ENCODE measurements around the gene PTPRF. TPM values are rescaled to one million over a fixed set of nuclear protein-coding genes. Genes with fewer than 3 reads are reported as not detected.
A peak's percentile ranks its signal among the peaks of the same experiment; 100 is the strongest.
"Not testable (repeated sequence)": the region's sequence is repeated elsewhere in the genome, so short reads cannot be mapped to it uniquely, and the experiment has no call there.

Gene PTPRF
- total RNA-seq, 1 donor from 2014 or later = 10.4 TPM

DNA sequence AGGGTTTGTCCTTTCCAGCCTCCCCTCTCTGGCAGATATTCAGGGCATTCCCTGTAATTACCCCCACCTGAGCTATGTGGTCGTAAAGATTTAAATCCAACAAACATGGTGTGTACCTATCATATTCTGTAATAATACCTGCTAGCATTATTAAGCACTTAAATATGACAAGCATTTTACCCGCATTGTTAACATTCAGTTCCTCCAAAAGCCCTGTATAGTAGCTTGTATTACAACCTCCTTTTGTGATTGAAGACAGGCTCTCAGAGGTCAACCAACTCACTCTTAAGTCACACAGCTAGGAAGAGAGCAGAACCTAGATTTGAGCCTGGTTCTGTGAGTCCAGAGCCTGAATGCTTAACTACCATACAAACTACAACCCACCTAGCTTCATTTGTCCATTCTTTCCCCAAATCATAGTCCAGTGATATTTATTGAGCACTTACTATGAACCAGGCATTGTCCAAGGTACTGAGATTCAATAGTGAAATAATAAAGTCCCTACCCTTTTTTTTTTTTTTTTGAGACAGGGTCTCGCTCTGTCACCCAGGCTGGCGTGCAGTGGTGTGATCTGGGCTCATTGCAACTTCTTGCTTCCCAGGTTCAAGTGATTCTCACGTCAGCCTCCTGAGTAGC is 105.4 kb downstream of the PTPRF start:
- Histone ChIP-seq H3K27me3 (ENCODE audit: control insufficient read depth in 3 of 3, insufficient read depth in 3 of 3, low read length in 3 of 3) (no peaks in the 10 kb centered on the region), H3K27ac (ENCODE audit: low read depth, low read length) (no peak overlapping the region), H3K4me1 (ENCODE audit: control insufficient read depth in 3 of 3, insufficient read depth in 3 of 3, low read length in 3 of 3) (no peaks in the 10 kb centered on the region), H3K9me3 (ENCODE audit: control insufficient read depth in 3 of 3, low read length in 3 of 3) (no peaks in the 10 kb centered on the region), H3K36me3 (ENCODE audit: control insufficient read depth in 3 of 3, insufficient read depth in 3 of 3, low read length in 3 of 3) (no peaks in the 10 kb centered on the region), H3K4me3 (ENCODE audit: low read length in 3 of 3) (no peak overlapping the region), H3K9ac (ENCODE audit: low read depth in 1 of 3, low read length in 3 of 3) (no peak overlapping the region)

- Histone ChIP-seq H3K9me3 (ENCODE audit: control insufficient read depth in 3 of 3, low read length in 3 of 3) (no peaks in the 10 kb centered on the region), H3K27ac (ENCODE audit: low read depth, low read length) (no peak overlapping the region), H3K4me3 (ENCODE audit: low read length in 3 of 3) (no peak overlapping the region), H3K36me3 (ENCODE audit: control insufficient read depth in 3 of 3, insufficient read depth in 3 of 3, low read length in 3 of 3) (no peaks in the 10 kb centered on the region), H3K4me1 (ENCODE audit: control insufficient read depth in 3 of 3, insufficient read depth in 3 of 3, low read length in 3 of 3) (no peaks in the 10 kb centered on the region), H3K27me3 (ENCODE audit: control insufficient read depth in 3 of 3, insufficient read depth in 3 of 3, low read length in 3 of 3) (no peaks in the 10 kb centered on the region), H3K9ac (ENCODE audit: low read depth in 1 of 3, low read length in 3 of 3) (no peak overlapping the region)
These were observed 106.6 kb downstream of the PTPRF start for GRCh38 chr1:43637267-43637666.

- not testable (repeated sequence) for H3K36me3 ChIP-seq (ENCODE audit: control insufficient read depth in 3 of 3, insufficient read depth in 3 of 3, low read length in 3 of 3); H3K27ac ChIP-seq (ENCODE audit: low read depth, low read length); H3K4me1 ChIP-seq (ENCODE audit: control insufficient read depth in 3 of 3, insufficient read depth in 3 of 3, low read length in 3 of 3)
These were observed 107.7 kb downstream of the PTPRF start for GRCh38 chr1:43638381-43638780.

GRCh38 chr1:43639976-43640794 is 109.5 kb downstream of the PTPRF start:
- no peak overlapping the region for H3K9ac ChIP-seq (ENCODE audit: low read depth in 1 of 3, low read length in 3 of 3)
- H3K4me1 ChIP-seq (ENCODE audit: control insufficient read depth in 3 of 3, insufficient read depth in 3 of 3, low read length in 3 of 3) = no peaks in the 10 kb centered on the region
- H3K27me3 ChIP-seq (ENCODE audit: control insufficient read depth in 3 of 3, insufficient read depth in 3 of 3, low read length in 3 of 3) = peaks cover 0 to 4% (median 0%) of the 10 kb centered on the region in 3 donors
- no peaks in the 10 kb centered on the region for H3K36me3 ChIP-seq (ENCODE audit: control insufficient read depth in 3 of 3, insufficient read depth in 3 of 3, low read length in 3 of 3)
- no peaks in the 10 kb centered on the region for H3K9me3 ChIP-seq (ENCODE audit: control insufficient read depth in 3 of 3, low read length in 3 of 3)
- no peak overlapping the region for H3K27ac ChIP-seq (ENCODE audit: low read depth, low read length)
- H3K4me3 ChIP-seq (ENCODE audit: low read length in 3 of 3) = no peak overlapping the region

More at GRCh38 chr1:43638381-43638780, 107.7 kb downstream of the PTPRF start:
- not testable (repeated sequence) for H3K27me3 ChIP-seq (ENCODE audit: control insufficient read depth in 3 of 3, insufficient read depth in 3 of 3, low read length in 3 of 3); H3K9ac ChIP-seq (ENCODE audit: low read depth in 1 of 3, low read length in 3 of 3); H3K9me3 ChIP-seq (ENCODE audit: control insufficient read depth in 3 of 3, low read length in 3 of 3); H3K4me3 ChIP-seq (ENCODE audit: low read length in 3 of 3)

DNA sequence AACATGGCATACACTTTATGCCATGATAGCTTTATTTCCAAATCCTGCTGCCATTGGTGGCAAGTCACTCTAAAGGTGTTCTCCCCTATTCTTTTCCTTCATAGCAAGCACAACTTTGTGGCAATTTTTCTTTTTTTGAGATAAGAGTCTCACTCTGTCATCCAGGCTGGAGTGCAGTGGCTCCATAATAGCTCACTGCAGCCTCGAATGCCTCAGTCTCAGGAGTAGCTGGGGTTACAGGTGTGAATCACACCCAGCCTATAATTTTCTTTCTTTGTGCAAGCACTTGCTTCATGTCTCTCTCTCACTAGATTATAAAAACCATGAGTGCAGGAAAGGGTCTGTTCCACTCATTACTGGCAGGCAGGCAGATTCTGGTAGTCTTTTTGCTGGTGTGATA is 113.9 kb downstream of the PTPRF start:
- no peak overlapping the region for H3K27ac ChIP-seq (ENCODE audit: low read depth, low read length)
- no peaks in the 10 kb centered on the region for H3K9me3 ChIP-seq (ENCODE audit: control insufficient read depth in 3 of 3, low read length in 3 of 3)
- H3K27me3 ChIP-seq (ENCODE audit: control insufficient read depth in 3 of 3, insufficient read depth in 3 of 3, low read length in 3 of 3) = peaks cover 0 to 4% (median 0%) of the 10 kb centered on the region in 3 donors
- H3K4me1 ChIP-seq (ENCODE audit: control insufficient read depth in 3 of 3, insufficient read depth in 3 of 3, low read length in 3 of 3) = peaks cover 0 to 3% (median 0%) of the 10 kb centered on the region in 3 donors
- no peak overlapping the region for H3K9ac ChIP-seq (ENCODE audit: low read depth in 1 of 3, low read length in 3 of 3)
- H3K36me3 ChIP-seq (ENCODE audit: control insufficient read depth in 3 of 3, insufficient read depth in 3 of 3, low read length in 3 of 3) = no peaks in the 10 kb centered on the region
- no peak overlapping the region for H3K4me3 ChIP-seq (ENCODE audit: low read length in 3 of 3)

GRCh38 chr1:43645461-43645860 is 114.8 kb downstream of the PTPRF start:
- H3K4me3 ChIP-seq (ENCODE audit: low read length in 3 of 3) = no peak overlapping the region
- H3K4me1 ChIP-seq (ENCODE audit: control insufficient read depth in 3 of 3, insufficient read depth in 3 of 3, low read length in 3 of 3) = peaks cover 0 to 4% (median under 1%) of the 10 kb centered on the region in 3 donors
- H3K27ac ChIP-seq (ENCODE audit: low read depth, low read length) = no peak overlapping the region
- no peak overlapping the region for H3K9ac ChIP-seq (ENCODE audit: low read depth in 1 of 3, low read length in 3 of 3)
- H3K27me3 ChIP-seq (ENCODE audit: control insufficient read depth in 3 of 3, insufficient read depth in 3 of 3, low read length in 3 of 3) = peaks cover 0 to 4% (median 0%) of the 10 kb centered on the region in 3 donors
- H3K9me3 ChIP-seq (ENCODE audit: control insufficient read depth in 3 of 3, low read length in 3 of 3) = no peaks in the 10 kb centered on the region
- no peaks in the 10 kb centered on the region for H3K36me3 ChIP-seq (ENCODE audit: control insufficient read depth in 3 of 3, insufficient read depth in 3 of 3, low read length in 3 of 3)

- H3K9ac ChIP-seq (ENCODE audit: low read depth in 1 of 3, low read length in 3 of 3); H3K4me3 ChIP-seq (ENCODE audit: low read length in 3 of 3); H3K27me3 ChIP-seq (ENCODE audit: control insufficient read depth in 3 of 3, insufficient read depth in 3 of 3, low read length in 3 of 3); H3K36me3 ChIP-seq (ENCODE audit: control insufficient read depth in 3 of 3, insufficient read depth in 3 of 3, low read length in 3 of 3); H3K27ac ChIP-seq (ENCODE audit: low read depth, low read length); H3K9me3 ChIP-seq (ENCODE audit: control insufficient read depth in 3 of 3, low read length in 3 of 3): not testable (repeated sequence)
- peaks cover 11 to 20% (median 17%) of the 10 kb centered on the region in 3 donors for H3K4me1 ChIP-seq (ENCODE audit: control insufficient read depth in 3 of 3, insufficient read depth in 3 of 3, low read length in 3 of 3)
These were observed 116.6 kb downstream of the PTPRF start for GRCh38 chr1:43647331-43647730.

- Histone ChIP-seq H3K27me3 (ENCODE audit: control insufficient read depth in 3 of 3, insufficient read depth in 3 of 3, low read length in 3 of 3) (peaks cover 0 to 4% (median 0%) of the 10 kb centered on the region in 3 donors), H3K4me1 (ENCODE audit: control insufficient read depth in 3 of 3, insufficient read depth in 3 of 3, low read length in 3 of 3) (peaks cover 11 to 20% (median 17%) of the 10 kb centered on the region in 3 donors), H3K9me3 (ENCODE audit: control insufficient read depth in 3 of 3, low read length in 3 of 3) (no peaks in the 10 kb centered on the region), H3K4me3 (ENCODE audit: low read length in 3 of 3) (no peak overlapping the region), H3K27ac (ENCODE audit: low read depth, low read length) (no peak overlapping the region), H3K36me3 (ENCODE audit: control insufficient read depth in 3 of 3, insufficient read depth in 3 of 3, low read length in 3 of 3) (peaks cover 3 to 4% (median 4%) of the 10 kb centered on the region in 3 donors), H3K9ac (ENCODE audit: low read depth in 1 of 3, low read length in 3 of 3) (no peak overlapping the region)
These were observed 117.7 kb downstream of the PTPRF start for GRCh38 chr1:43648221-43648847.

GRCh38 chr1:43648876-43649477 is 118.3 kb downstream of the PTPRF start:
- Histone ChIP-seq H3K9ac (ENCODE audit: low read depth in 1 of 3, low read length in 3 of 3) (peak overlapping the region; percentile 87 to 92 (median 91)), H3K9me3 (ENCODE audit: control insufficient read depth in 3 of 3, low read length in 3 of 3) (no peaks in the 10 kb centered on the region)

More at GRCh38 chr1:43648876-43649477, 118.3 kb downstream of the PTPRF start:
- Histone ChIP-seq H3K27ac (ENCODE audit: low read depth, low read length) (peak overlapping the region; percentile 96), H3K36me3 (ENCODE audit: control insufficient read depth in 3 of 3, insufficient read depth in 3 of 3, low read length in 3 of 3) (peaks cover 7 to 10% (median 9%) of the 10 kb centered on the region in 3 donors), H3K4me1 (ENCODE audit: control insufficient read depth in 3 of 3, insufficient read depth in 3 of 3, low read length in 3 of 3) (peaks cover 11 to 20% (median 17%) of the 10 kb centered on the region in 3 donors), H3K27me3 (ENCODE audit: control insufficient read depth in 3 of 3, insufficient read depth in 3 of 3, low read length in 3 of 3) (peaks cover 0 to 4% (median 0%) of the 10 kb centered on the region in 3 donors), H3K4me3 (ENCODE audit: low read length in 3 of 3) (peak overlapping the region; percentile 91 to 99 (median 97))
